ENCODE measurements around the gene DNAI7.
A peak's percentile ranks its signal among the peaks of the same experiment; 100 is the strongest.

DNAI7 gene

DNA sequence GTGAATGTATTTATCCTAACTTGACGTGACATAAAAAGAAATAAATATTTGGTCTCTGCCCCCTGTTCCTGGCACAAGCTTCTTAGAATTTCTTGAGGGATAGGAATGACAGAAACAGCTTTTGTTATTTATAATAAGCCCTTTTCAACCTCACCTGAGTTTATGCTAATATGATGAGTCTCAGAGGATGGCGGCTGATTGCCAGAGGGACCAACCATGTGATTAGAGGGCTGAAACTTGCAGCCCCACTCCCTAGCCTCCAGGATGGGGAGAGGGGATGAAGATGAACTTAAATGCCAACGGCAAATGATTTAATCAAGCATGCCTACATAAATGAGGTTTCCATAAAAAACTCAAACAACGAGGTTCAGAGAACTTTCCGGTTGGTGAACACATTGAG lies 42.9 kb downstream of the DNAI7 start:
- TF ChIP-seq, protein P1, sequence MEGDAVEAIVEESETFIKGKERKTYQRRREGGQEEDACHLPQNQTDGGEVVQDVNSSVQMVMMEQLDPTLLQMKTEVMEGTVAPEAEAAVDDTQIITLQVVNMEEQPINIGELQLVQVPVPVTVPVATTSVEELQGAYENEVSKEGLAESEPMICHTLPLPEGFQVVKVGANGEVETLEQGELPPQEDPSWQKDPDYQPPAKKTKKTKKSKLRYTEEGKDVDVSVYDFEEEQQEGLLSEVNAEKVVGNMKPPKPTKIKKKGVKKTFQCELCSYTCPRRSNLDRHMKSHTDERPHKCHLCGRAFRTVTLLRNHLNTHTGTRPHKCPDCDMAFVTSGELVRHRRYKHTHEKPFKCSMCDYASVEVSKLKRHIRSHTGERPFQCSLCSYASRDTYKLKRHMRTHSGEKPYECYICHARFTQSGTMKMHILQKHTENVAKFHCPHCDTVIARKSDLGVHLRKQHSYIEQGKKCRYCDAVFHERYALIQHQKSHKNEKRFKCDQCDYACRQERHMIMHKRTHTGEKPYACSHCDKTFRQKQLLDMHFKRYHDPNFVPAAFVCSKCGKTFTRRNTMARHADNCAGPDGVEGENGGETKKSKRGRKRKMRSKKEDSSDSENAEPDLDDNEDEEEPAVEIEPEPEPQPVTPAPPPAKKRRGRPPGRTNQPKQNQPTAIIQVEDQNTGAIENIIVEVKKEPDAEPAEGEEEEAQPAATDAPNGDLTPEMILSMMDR (IDR thresholded peaks at IDR 0.05; ENCODE audit: low read depth, low read length), result no peak
- DNase-seq (ENCODE audit: low read depth in 2 of 2), result no peak
- H3K4me3 ChIP-seq (replicated peaks in 1 of 2; ENCODE audit: low read depth in 2 of 2, low read length in 2 of 2), result no peak overlapping the region

DNA sequence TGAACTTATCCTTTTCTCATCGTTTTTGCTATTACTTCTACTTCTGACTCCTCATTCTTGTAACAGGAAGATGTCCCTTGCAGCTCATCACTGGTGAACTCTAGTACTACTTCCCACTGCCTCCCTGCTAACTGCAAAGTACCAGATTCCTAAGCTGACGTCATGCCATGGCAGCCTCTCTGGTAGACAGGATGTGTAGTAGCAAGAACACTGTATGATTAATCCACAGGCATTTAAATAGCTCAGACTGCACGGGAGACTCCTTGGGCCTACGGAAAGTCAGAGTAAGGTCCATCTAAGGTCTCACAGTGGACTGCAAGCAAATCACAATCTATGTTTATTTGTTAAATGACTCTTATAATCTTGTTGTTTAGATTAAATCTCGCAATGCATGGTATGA lies 43.5 kb downstream of the DNAI7 start:
- peak; percentile 94 to 97 for DNase-seq (ENCODE audit: low read depth in 2 of 2)
- TF ChIP-seq, protein P1 (IDR thresholded peaks at IDR 0.05; ENCODE audit: low read depth, low read length), result no peak

DNA sequence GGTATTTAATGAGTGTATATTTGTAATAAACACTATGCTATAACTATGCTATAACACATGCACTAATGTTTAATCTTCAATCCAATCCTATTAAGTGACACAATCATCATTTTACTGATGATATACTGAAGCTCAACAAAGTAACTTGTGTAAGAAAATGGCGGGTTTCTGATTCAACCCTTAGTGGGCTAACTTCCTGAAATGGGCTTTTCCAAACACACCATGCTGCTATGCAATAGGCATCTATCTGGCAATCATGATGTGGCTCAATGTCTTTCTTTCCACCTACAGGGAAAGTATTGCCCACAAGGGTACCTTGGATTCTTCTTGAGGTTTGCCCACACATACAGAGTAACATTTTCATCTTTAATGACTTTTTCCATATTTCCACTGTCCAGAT lies 48.3 kb downstream of the DNAI7 start:
- TF ChIP-seq, protein P1 (IDR thresholded peaks at IDR 0.05; ENCODE audit: low read depth, low read length), result no peak
- no peak for DNase-seq (ENCODE audit: low read depth in 2 of 2)
- no peak overlapping the region for H3K4me3 ChIP-seq (replicated peaks in 1 of 2; ENCODE audit: low read depth in 2 of 2, low read length in 2 of 2)

More for the DNA sequence above, 43.5 kb downstream of the DNAI7 start:
- H3K4me3 ChIP-seq (replicated peaks in 1 of 2; ENCODE audit: low read depth in 2 of 2, low read length in 2 of 2), result no peak overlapping the region

DNA sequence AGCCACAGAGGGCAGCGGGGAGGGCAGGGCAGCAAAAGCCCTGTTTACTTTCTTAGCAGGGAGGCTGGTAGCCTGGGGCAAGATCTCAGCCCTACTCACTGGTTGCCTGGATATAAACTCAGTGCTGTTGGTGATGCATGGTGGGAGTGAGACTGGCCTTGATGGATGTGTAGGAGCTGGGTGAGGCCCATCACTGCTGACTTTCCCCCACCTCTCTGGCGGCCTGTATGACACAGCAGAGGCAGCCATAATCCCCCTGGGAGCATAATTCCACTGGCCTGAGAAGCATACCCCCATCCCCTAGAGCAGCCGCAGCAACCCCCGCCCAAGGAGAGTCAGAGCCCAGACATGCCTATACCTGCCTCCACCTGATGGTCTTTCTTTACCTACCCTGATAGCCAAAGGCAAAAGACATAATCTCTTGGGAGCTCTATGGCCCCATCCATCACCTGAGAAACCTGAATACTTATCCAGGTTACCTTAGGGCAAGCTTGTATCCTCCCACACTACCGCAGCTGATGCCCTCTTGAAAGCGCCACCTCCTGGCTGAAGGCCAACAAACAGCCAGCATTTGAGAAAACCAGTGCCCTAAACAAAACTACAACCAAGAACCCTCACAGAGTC lies 59.3 kb downstream of the DNAI7 start:
- H3K4me3 ChIP-seq (replicated peaks in 1 of 2; ENCODE audit: low read depth in 2 of 2, low read length in 2 of 2), result no peak overlapping the region
- no peak for DNase-seq (ENCODE audit: low read depth in 2 of 2)
- TF ChIP-seq, protein P1 (IDR thresholded peaks at IDR 0.05; ENCODE audit: low read depth, low read length), result no peak

DNA sequence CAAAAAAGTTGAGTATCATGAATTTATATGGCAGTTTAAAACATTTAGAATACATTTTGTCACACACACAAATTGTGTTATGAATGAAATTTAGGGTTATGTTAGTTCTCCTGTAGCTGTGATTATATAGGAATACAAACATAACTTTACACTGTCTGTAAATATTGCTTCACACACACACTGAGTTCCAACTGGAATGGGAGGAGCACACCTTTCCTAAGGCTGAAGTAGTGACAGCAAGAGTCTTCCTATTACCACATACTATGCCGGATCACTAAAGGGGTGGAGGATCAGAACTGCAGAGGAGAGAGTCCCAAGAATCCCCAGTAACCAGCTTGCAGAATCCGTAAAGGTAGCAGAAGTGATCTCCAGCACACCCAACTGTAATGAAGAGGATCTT lies 63.7 kb downstream of the DNAI7 start:
- TF ChIP-seq, protein P1 (IDR thresholded peaks at IDR 0.05; ENCODE audit: low read depth, low read length), result no peak
- H3K4me3 ChIP-seq (replicated peaks in 1 of 2; ENCODE audit: low read depth in 2 of 2, low read length in 2 of 2), result no peak overlapping the region
- DNase-seq (ENCODE audit: low read depth in 2 of 2), result no peak

DNA sequence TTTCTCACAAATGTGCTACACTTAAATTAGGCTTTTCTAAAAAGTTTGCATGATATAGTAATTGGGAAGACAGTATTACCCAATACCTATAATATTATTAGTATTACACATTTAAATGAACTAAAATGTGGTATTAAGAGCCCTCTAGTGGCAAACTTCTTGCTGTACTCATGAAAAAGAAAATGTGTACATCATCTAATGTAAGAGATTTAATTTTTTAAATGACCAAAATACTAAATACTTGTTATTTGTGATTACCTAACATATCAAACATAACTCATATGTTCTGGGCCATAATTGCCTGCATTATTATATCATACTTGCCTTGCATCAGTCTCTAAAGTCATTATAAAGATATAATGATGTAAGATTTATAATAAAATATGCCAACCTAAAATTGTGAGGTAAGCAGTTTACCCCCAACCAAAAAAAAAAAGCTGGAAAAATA lies 64.2 kb downstream of the DNAI7 start:
- no peak overlapping the region for H3K4me3 ChIP-seq (replicated peaks in 1 of 2; ENCODE audit: low read depth in 2 of 2, low read length in 2 of 2)
- TF ChIP-seq, protein P1 (IDR thresholded peaks at IDR 0.05; ENCODE audit: low read depth, low read length), result peak; percentile 53
- DNase-seq (ENCODE audit: low read depth in 2 of 2), result peak; percentile 66 to 69

DNA sequence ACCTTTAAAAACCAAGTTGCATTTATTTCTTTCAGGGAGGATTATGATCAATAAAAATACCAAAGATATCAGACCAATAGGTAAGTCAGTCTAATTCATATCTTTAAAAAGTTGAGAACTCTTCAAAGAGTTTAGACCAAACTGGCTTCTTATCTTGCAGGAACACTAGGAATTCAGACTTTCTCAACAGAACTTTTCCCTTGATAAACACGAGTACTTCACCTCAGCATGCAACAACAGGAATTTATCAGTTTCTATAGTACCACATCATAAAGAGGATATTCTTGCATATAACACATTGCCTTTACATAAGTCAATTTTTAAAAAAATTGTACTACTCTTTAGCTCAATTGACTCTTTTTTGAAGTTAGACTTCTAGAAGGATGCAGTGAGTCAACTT lies 68.2 kb downstream of the DNAI7 start:
- DNase-seq (ENCODE audit: low read depth in 2 of 2), result no peak
- H3K4me3 ChIP-seq (replicated peaks in 1 of 2; ENCODE audit: low read depth in 2 of 2, low read length in 2 of 2), result no peak overlapping the region
- TF ChIP-seq, protein P1 (IDR thresholded peaks at IDR 0.05; ENCODE audit: low read depth, low read length), result no peak
